ENCODE results near the gene FAM114A2.
"Not testable (repeated sequence)": the region's sequence is repeated elsewhere in the genome, so short reads cannot be mapped to it uniquely, and the experiment has no call there.

Gene FAM114A2

GRCh38 chr5:154047324-154047723, 8.6 kb upstream of the FAM114A2 start:
- DNase-seq, result no peak

- no peak for DNase-seq
Observed at GRCh38 chr5:154046486-154046885, 7.8 kb upstream of the FAM114A2 start.

- DNase-seq, result no peak
Observed at GRCh38 chr5:154044581-154044980, 5.9 kb upstream of the FAM114A2 start.

GRCh38 chr5:154044099-154044498, 5.4 kb upstream of the FAM114A2 start:
- DNase-seq, result no peak

- DNase-seq, result no peak
Observed at GRCh38 chr5:154042766-154043165, 4.1 kb upstream of the FAM114A2 start.

GRCh38 chr5:154039458-154039829, 734 bp upstream of the FAM114A2 start:
- DNase-seq, result no peak

- DNase-seq, result peak; percentile 4
Observed at GRCh38 chr5:154038261-154038706, 426 bp downstream of the FAM114A2 start.

- no peak for DNase-seq
Observed at GRCh38 chr5:154034944-154035343, 3.8 kb downstream of the FAM114A2 start.

- DNase-seq, result no peak
Observed at GRCh38 chr5:154031937-154032489, 6.7 kb downstream of the FAM114A2 start.

- no peak for DNase-seq
Observed at GRCh38 chr5:154025951-154026350, 12.8 kb downstream of the FAM114A2 start.

GRCh38 chr5:154018919-154019318, 19.8 kb downstream of the FAM114A2 start:
- not testable (repeated sequence) for DNase-seq

- DNase-seq, result no peak
Observed at GRCh38 chr5:154015071-154015693, 23.5 kb downstream of the FAM114A2 start.

- DNase-seq, result no peak
Observed at GRCh38 chr5:154010660-154011059, 28.1 kb downstream of the FAM114A2 start.

- no peak for DNase-seq
Observed at GRCh38 chr5:154005648-154006047, 33.1 kb downstream of the FAM114A2 start.

- DNase-seq, result no peak
Observed at GRCh38 chr5:154002511-154003020, 36.1 kb downstream of the FAM114A2 start.

- DNase-seq, result no peak
Observed at GRCh38 chr5:154002093-154002492, 36.6 kb downstream of the FAM114A2 start.

GRCh38 chr5:154000703-154001102, 38.0 kb downstream of the FAM114A2 start:
- DNase-seq, result no peak

GRCh38 chr5:153999995-154000394, 38.7 kb downstream of the FAM114A2 start:
- DNase-seq, result no peak

GRCh38 chr5:153998768-153999167, 39.9 kb downstream of the FAM114A2 start:
- no peak for DNase-seq

- no peak for DNase-seq
Observed at GRCh38 chr5:153998010-153998409, 40.7 kb downstream of the FAM114A2 start.

- no peak for DNase-seq
Observed at GRCh38 chr5:153991168-153991567, 47.5 kb downstream of the FAM114A2 start.

GRCh38 chr5:153988510-153988909, 50.2 kb downstream of the FAM114A2 start:
- no peak for DNase-seq

GRCh38 chr5:153987301-153987700, 51.4 kb downstream of the FAM114A2 start:
- no peak for DNase-seq

GRCh38 chr5:153985498-153985897, 53.2 kb downstream of the FAM114A2 start:
- no peak for DNase-seq

- no peak for DNase-seq
Observed at GRCh38 chr5:153983885-153984284, 54.8 kb downstream of the FAM114A2 start.

Data from KG1 (cell line).